ENCODE measurements around the gene BIRC3. TPM values are rescaled to one million over a fixed set of nuclear protein-coding genes. Genes with fewer than 3 reads are reported as not detected.

Gene BIRC3
- total and polyA plus RNA-seq, 2 experiments from 2014 or later, result 0.79 to 0.97 TPM

GRCh38 chr11:102305352-102306047 lies 11.8 kb upstream of the BIRC3 start:
- in situ Hi-C loops (cut with MboI), result no loop called here
- H3K9ac ChIP-seq, result no peak overlapping the region
- H2AFZ ChIP-seq, result no peak overlapping the region
- no peak for DNase-seq
- no peaks in the 10 kb centered on the region for H3K9me2 ChIP-seq (ENCODE audit: insufficient read depth)
- H3F3A ChIP-seq (ENCODE audit: insufficient read depth), result no peaks in the 10 kb centered on the region
- no peaks in the 10 kb centered on the region for H3K9me3 ChIP-seq (ENCODE audit: low read depth)
- no peaks in the 10 kb centered on the region for H3K79me2 ChIP-seq (ENCODE audit: insufficient read depth)
- H3K27me3 ChIP-seq (replicated peaks; ENCODE audit: insufficient read depth), result no peaks in the 10 kb centered on the region
- H4K20me1 ChIP-seq (ENCODE audit: insufficient read depth), result no peaks in the 10 kb centered on the region
- H3K36me3 ChIP-seq (ENCODE audit: low read depth), result no peaks in the 10 kb centered on the region
- H3K4me2 ChIP-seq (ENCODE audit: unreplicated experiment), result no peak overlapping the region
- WGBS, 2 experiments (ENCODE audit: low coverage in 1 of 2, low lambda C conversion rate in 2 of 2, missing lambda C conversion rate in 2 of 2), result 56 to 57% methylated on average over 3 of the region's 3 CpGs
- no peaks in the 10 kb centered on the region for H3K4me1 ChIP-seq (ENCODE audit: insufficient read depth)
- H3K27ac ChIP-seq, result no peak overlapping the region
- H3K4me3 ChIP-seq, result no peak overlapping the region
- TF ChIP-seq EZH2phosphoT487 (IDR thresholded peaks at IDR 0.05; ENCODE audit: insufficient read depth, low read depth) (no peak), EZH2 (IDR thresholded peaks at IDR 0.05; ENCODE audit: insufficient read depth, poor library complexity, severe bottlenecking) (no peak)

DNA sequence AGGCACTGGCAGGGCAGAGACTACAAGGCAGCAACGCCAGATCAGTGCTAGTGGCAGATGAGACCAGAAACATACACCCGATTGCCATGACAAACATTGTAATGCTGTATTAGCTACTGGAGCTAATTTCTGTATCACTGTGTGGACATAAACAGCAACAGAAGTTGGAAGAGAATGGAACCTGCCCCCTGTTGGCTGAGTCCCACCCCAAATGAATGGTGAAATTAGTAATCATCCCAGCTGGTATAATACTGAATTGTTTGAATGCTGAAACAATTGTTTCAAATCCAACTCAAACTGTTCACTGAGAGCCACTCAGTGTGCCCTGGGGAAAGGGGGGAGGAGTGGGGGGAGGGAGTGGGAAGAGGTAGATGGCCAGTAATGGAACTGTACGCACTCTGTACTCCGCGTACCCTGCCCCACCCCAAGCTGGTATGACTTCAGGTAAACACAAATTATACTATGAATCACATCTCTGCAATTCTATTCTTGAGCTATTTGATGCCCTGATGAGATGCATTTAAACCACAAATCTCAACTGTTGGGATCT lies 11.2 kb upstream of the BIRC3 start:
- no peaks in the 10 kb centered on the region for H3K9me2 ChIP-seq (ENCODE audit: insufficient read depth)
- in situ Hi-C loops (cut with MboI), result no loop called here
- H3K79me2 ChIP-seq (ENCODE audit: insufficient read depth), result no peaks in the 10 kb centered on the region
- no peak for DNase-seq
- H2AFZ ChIP-seq, result no peak overlapping the region
- TF ChIP-seq EZH2phosphoT487 (IDR thresholded peaks at IDR 0.05; ENCODE audit: insufficient read depth, low read depth) (no peak), EZH2 (IDR thresholded peaks at IDR 0.05; ENCODE audit: insufficient read depth, poor library complexity, severe bottlenecking) (no peak)
- H3K27me3 ChIP-seq (replicated peaks; ENCODE audit: insufficient read depth), result no peaks in the 10 kb centered on the region
- H3K4me3 ChIP-seq, result no peak overlapping the region
- H3K27ac ChIP-seq, result no peak overlapping the region
- H3F3A ChIP-seq (ENCODE audit: insufficient read depth), result no peaks in the 10 kb centered on the region
- no peaks in the 10 kb centered on the region for H3K36me3 ChIP-seq (ENCODE audit: low read depth)
- H4K20me1 ChIP-seq (ENCODE audit: insufficient read depth), result no peaks in the 10 kb centered on the region
- H3K4me1 ChIP-seq (ENCODE audit: insufficient read depth), result no peaks in the 10 kb centered on the region
- 80% methylated on average over 5 of the region's 5 CpGs for WGBS, 2 experiments (ENCODE audit: low coverage in 1 of 2, low lambda C conversion rate in 2 of 2, missing lambda C conversion rate in 2 of 2)
- no peak overlapping the region for H3K4me2 ChIP-seq (ENCODE audit: unreplicated experiment)
- H3K9ac ChIP-seq, result no peak overlapping the region
- H3K9me3 ChIP-seq (ENCODE audit: low read depth), result no peaks in the 10 kb centered on the region

GRCh38 chr11:102306817-102307726 lies 10.2 kb upstream of the BIRC3 start:
- H3K27ac ChIP-seq, result no peak overlapping the region
- H3K4me3 ChIP-seq, result no peak overlapping the region
- H3K9me3 ChIP-seq (ENCODE audit: low read depth), result no peaks in the 10 kb centered on the region
- no peak overlapping the region for H2AFZ ChIP-seq
- H3K9me2 ChIP-seq (ENCODE audit: insufficient read depth), result no peaks in the 10 kb centered on the region
- TF ChIP-seq EZH2 (IDR thresholded peaks at IDR 0.05; ENCODE audit: insufficient read depth, poor library complexity, severe bottlenecking), result no peak
- TF ChIP-seq EZH2phosphoT487 (IDR thresholded peaks at IDR 0.05; ENCODE audit: insufficient read depth, low read depth), result no peak
- no peak overlapping the region for H3K4me2 ChIP-seq (ENCODE audit: unreplicated experiment)
- no peaks in the 10 kb centered on the region for H4K20me1 ChIP-seq (ENCODE audit: insufficient read depth)
- 59 to 63% methylated on average over 9 of the region's 9 CpGs for WGBS, 2 experiments (ENCODE audit: low coverage in 1 of 2, low lambda C conversion rate in 2 of 2, missing lambda C conversion rate in 2 of 2)
- no peak for DNase-seq
- H3K9ac ChIP-seq, result no peak overlapping the region
- H3K79me2 ChIP-seq (ENCODE audit: insufficient read depth), result no peaks in the 10 kb centered on the region
- H3K4me1 ChIP-seq (ENCODE audit: insufficient read depth), result no peaks in the 10 kb centered on the region
- H3F3A ChIP-seq (ENCODE audit: insufficient read depth), result no peaks in the 10 kb centered on the region
- in situ Hi-C loops (cut with MboI), result no loop called here
- no peaks in the 10 kb centered on the region for H3K27me3 ChIP-seq (replicated peaks; ENCODE audit: insufficient read depth)
- no peaks in the 10 kb centered on the region for H3K36me3 ChIP-seq (ENCODE audit: low read depth)

- Histone ChIP-seq H4K20me1 (ENCODE audit: insufficient read depth) (no peaks in the 10 kb centered on the region), H3K4me1 (ENCODE audit: insufficient read depth) (no peaks in the 10 kb centered on the region), H3K27ac (no peak overlapping the region), H3K9me3 (ENCODE audit: low read depth) (no peaks in the 10 kb centered on the region), H3K79me2 (ENCODE audit: insufficient read depth) (no peaks in the 10 kb centered on the region), H3K4me3 (no peak overlapping the region), H3K9me2 (ENCODE audit: insufficient read depth) (no peaks in the 10 kb centered on the region), H3K4me2 (ENCODE audit: unreplicated experiment) (no peak overlapping the region), H3F3A (ENCODE audit: insufficient read depth) (no peaks in the 10 kb centered on the region), H3K36me3 (ENCODE audit: low read depth) (no peaks in the 10 kb centered on the region), H3K27me3 (replicated peaks; ENCODE audit: insufficient read depth) (no peaks in the 10 kb centered on the region), H3K9ac (no peak overlapping the region), H2AFZ (no peak overlapping the region)
- in situ Hi-C loops (cut with MboI), result no loop called here
- TF ChIP-seq EZH2phosphoT487 (IDR thresholded peaks at IDR 0.05; ENCODE audit: insufficient read depth, low read depth) (no peak), EZH2 (IDR thresholded peaks at IDR 0.05; ENCODE audit: insufficient read depth, poor library complexity, severe bottlenecking) (no peak)
- no peak for DNase-seq
Measured at GRCh38 chr11:102307727-102308038, 9.6 kb upstream of the BIRC3 start.
